ENCODE results near the gene LEF1.

DNA sequence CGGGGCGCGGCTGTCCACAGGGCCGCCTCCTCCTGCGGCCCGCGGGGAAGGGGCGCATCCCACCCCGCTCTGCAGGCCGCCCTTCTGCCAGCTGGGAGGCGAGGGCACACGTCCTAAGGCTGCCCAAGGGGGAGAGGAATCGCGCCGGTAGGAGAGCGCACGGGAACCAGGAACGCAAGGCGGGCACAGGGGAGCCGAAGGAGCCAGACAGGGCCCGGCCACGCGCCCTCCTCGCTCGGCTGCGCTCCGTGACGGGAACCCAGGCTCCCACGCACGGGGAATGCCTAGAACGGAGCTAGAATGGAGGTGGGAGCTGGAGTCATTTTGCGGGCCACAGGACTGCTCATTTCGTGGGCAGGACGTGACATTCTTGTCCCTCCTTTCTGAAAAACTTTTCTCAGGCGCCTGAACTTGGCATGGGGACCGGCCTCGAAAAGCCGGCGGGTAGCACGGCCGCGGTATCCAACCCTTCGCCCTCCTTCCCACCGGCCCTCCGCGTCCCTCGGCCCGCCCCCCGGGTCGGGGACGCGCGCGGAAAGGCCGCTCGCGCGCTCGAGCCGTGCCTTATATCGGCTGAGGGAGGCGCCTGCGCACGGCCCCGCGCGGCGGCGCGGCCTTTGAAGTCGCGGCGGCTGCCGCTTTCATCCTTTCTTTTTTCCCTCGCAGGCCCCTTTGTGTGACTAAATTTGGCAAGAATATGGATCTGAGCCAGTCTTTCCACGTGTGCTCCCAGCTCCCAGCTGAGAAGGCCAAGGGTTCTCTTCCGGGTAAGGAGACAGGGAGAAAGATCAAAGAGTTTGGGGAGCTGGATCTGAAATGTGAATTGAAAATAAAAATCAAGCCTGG, 4.2 kb upstream of the LEF1 start:
- TF ChIP-seq POLR2A (IDR thresholded peaks at IDR 0.05; ENCODE audit: low read depth, low read length) (no peak), POLR2AphosphoS5 (IDR thresholded peaks at IDR 0.05; ENCODE audit: low read depth, low read length) (no peak), TAF1 (IDR thresholded peaks at IDR 0.05; ENCODE audit: low read depth, low read length) (no peak), SPI1 (IDR thresholded peaks at IDR 0.05; ENCODE audit: low read depth, low read length) (no peak), POU2F2 (IDR thresholded peaks at IDR 0.05; ENCODE audit: low read depth, low read length) (no peak), PAX5 (IDR thresholded peaks at IDR 0.05; ENCODE audit: insufficient read depth, low read length, severe bottlenecking) (no peak)
